ENCODE results near the gene AK1.
"Not testable (repeated sequence)": the region's sequence is repeated elsewhere in the genome, so short reads cannot be mapped to it uniquely, and the experiment has no call there.

AK1 gene

DNA sequence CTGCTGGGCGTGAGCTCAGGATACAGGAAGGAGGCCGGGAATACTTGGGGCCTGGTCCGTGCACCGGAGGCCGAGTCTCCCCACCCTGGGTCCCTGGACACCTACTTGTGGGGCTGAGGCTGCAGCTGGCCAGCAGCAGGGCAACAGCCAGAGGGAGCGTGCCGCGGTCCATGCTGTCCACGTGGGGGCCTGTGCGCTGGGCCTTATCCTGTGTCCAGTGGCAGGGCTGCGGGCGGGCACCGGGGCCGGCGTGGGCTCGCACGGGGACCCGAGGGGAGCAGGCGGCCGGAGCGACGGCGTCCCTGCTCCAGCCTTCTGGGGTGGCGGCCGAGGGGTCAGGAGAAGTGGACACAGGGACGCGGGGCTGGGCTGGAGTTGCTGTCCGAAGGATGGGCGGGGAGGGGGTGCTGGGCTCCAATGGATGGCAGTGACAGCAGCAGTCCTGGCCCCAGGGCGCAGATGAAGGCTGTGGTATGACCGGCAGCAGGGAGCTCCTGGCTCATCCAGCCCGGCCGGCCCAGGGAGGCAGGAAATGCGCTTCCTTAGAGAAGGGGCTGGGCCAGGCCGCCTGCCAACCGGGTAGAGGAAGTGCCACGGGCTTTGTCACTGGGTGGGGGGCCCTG, 23.2 kb downstream of the AK1 start, which contains the start of gene ENG:
TSS of gene ENG (minus strand) at position 475 of the 623 bp plus-strand sequence. CDS start at position 172, 303 bp downstream.
- in situ Hi-C loops (cut with MboI; ENCODE audit: low sequenced_read_pairs), result no loop called here

DNA sequence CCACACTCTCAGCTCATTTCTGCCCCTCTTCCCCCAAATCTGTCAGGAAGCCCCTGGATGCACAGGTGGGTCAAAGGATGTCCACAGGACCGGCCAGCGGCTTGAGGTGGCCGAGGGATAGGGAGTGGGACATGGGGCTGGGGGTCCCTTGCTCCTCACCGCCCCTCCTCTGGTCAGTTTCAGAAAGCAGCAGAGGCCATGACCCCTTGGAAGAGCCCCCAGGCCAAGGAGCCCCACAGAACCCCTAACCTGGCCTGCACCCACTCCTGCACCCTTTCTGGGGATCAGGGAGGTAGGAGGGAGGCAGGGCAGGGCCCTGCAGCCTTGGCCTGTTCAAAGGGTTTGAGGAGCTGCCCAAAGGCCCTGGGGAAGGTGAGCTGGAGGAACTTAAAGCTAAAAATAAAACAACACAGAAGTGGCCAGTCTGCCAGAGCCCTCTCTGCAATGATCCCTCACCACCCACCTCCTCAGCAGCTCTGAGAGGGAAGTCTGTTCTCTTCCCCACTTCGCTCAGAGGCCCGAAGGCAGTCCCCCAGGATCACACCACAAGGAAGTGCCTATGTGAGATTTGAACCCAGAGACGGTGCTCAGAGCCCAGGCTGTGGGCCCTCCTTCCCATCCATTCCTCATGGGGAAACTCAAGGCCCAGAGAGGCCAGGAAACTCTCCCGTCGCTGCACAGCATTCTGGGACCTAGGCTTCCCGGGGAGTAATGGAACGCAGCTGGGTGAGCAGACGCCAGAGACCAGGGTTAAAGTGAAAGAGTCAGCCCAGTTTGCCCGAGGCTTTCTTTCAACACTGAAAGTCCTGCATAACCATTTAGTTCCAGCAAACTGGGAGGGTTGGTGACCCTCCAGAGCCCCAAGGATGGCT, 23.9 kb downstream of the AK1 start:
- in situ Hi-C loops (cut with MboI; ENCODE audit: low sequenced_read_pairs), result no loop called here

- in situ Hi-C loops (cut with MboI; ENCODE audit: low sequenced_read_pairs), result no loop called here
Observed at GRCh38 chr9:127852829-127853228, 24.6 kb downstream of the AK1 start.

GRCh38 chr9:127850286-127850830, 27.1 kb downstream of the AK1 start:
- in situ Hi-C loops (cut with MboI; ENCODE audit: low sequenced_read_pairs), result no loop called here

DNA sequence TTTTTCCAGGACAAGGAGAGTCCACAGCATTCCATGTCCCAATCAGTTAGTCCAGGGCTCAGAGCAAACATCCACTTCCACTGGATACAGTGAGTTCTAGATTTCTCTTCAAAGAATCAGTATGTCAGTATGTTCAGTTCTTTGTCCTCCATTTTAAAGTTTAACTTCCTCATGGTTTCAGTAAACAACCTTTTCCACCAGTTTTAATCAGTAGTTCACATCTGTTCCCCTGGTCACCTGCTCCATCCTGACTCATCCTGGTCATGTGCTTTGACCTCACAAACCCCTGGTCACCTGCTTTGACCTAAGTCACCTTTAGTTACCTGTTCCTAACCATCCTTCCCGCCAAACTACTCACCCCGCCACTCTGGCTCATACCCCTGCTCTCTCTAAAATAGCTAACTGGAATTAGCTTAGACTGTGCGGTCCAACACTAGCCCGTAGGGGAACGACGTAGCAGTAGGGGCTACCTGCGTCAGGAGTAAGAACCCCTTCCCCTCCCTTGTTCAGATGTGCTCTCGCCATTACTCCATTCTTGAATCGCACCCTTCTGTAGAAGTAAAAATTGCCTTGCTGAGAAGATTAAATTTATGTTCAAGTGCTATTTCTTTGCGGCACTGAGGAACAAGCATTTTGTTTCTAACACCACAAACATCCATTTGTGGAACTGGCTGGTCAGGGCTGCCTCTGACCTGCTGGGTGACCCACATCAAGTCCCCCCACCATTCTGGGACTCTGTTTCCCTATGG, 28.5 kb downstream of the AK1 start:
- in situ Hi-C loops (cut with MboI; ENCODE audit: low sequenced_read_pairs), result no loop called here

DNA sequence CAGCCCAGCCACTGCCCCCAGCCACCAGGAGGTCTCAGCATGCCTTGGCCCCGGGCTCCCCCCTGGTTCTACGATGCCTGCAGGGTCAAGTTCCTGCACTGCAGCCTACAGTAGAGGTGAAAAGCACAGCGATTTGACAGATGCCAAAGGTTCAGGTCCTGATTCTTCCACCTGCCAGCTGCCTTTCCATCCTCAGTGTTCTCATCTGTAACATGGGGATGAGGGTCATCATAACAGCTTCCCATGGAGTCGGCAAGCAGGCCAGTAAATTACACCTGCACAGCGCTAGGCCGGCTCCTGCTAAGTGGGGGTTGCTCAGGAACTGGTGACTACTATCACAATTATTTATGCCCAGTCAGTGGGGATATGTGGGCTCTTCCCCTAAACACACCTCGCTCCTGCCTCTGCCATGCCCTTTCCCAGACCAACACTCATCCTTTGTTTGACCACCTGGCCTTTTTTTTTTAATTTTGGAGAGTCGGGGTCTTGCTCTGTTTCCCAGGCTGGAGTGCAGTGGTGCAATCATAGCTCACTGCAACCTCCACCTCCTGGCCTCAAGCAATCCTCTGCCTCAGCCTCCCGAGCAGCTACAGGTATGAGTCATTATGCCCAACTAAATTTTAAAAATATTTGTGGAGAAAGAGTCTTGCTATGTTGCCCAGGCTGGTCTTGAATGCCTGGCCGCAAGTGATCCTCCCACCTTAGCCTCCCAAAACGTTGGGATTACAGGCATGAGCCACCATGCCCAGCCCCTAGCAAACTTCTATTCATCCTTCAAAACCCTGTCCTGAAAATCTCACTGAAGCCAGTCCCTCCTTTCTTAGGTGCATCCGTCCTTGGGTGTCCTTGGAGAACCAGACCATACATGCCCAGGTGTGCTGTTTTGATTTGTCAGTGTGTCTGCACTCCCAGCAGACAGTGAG, 29.4 kb downstream of the AK1 start:
- in situ Hi-C loops (cut with MboI; ENCODE audit: low sequenced_read_pairs), result no loop called here

- in situ Hi-C loops (cut with MboI; ENCODE audit: low sequenced_read_pairs), result no loop called here
Observed at GRCh38 chr9:127847178-127847510, 30.3 kb downstream of the AK1 start.

- in situ Hi-C loops (cut with MboI; ENCODE audit: low sequenced_read_pairs), result no loop called here
Observed at GRCh38 chr9:127846443-127847177, 30.9 kb downstream of the AK1 start.

DNA sequence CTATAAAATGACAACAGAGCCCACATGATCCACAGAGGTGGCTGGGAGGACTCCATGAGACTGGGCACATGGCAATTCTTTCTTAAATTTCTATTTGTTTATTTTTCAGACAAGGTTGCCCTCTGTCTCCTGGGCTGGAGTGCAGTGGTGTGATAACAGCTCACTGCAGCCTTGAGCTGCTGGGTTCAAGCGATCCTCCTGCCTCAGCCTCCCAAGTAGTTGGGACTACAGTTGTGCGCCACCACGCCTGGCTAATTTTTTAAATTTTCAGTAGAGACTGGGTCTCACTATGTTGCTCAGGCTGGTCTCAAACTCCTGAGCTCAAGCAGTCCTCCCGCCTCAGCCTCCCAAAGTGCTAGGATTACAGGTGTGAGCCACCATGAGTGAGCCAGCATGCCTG, 31.9 kb downstream of the AK1 start:
- in situ Hi-C loops (cut with MboI; ENCODE audit: low sequenced_read_pairs), result not testable (repeated sequence)

DNA sequence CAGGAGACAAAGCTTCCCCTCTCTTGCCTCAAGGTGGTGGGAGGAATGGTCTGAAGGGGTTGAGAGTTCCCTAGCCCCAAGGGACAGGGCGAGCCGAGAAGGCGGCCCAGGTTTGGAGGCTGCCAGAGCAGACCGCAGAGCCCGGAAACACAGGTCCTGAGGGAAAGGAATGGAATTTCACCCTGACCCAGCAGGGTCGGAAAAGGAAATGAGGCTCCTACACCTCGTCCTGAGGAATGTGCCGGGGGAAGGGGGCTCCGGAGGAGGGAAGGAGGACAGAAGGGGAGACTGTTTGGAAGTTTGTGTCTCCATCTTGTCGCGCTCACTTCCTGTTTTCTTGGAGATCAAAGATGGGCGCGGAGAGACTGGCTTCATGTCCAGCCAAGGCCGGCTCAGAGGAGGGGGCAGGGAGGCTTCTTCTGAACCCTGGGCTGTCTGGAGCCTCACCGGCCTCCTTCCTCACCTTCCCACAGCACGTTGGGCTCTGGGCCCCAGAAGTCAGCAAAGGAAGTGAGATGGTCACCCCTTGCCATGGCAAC, 32.6 kb downstream of the AK1 start:
- in situ Hi-C loops (cut with MboI; ENCODE audit: low sequenced_read_pairs), result no loop called here

- in situ Hi-C loops (cut with MboI; ENCODE audit: low sequenced_read_pairs), result no loop called here
Observed at GRCh38 chr9:127841087-127841835, 36.2 kb downstream of the AK1 start.

DNA sequence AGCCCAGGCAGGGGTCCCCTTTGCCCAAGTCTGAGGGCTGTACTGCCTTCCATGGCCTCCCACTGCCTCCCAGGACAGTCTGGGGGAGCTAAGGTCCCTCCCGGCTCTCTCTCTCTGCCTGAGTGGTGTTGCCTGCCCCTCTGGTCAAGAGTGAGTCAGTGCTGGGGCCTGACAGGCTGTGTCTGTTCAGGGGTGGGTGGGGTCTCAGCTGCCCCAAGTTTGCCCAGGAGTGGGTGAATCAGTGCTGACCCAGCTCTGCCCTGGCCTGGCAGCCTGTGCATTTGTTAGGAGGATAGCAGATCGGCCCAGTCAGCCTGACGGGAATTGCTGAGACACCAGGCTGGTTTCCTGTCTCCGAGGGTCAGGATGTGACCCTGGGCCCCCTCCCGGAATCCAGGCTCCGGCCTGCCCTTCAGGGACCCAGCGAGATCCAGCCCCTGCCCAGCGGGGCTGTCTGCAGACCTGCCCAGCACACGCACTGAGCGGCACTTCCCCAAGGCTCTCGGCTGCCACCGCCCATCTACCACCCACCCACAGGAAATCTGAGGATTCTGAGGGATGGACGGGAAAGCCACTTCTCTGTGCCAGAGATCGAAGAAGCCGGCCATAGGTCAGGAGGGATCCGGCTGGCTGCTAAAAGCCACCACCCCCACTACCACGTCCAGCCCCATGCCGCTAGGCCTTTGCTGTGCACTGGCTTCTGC, 38.9 kb downstream of the AK1 start:
- in situ Hi-C loops (cut with MboI; ENCODE audit: low sequenced_read_pairs), result no loop called here

GRCh38 chr9:127837346-127837745, 40.1 kb downstream of the AK1 start:
- in situ Hi-C loops (cut with MboI; ENCODE audit: low sequenced_read_pairs), result no loop called here

GRCh38 chr9:127836561-127836960, 40.9 kb downstream of the AK1 start:
- in situ Hi-C loops (cut with MboI; ENCODE audit: low sequenced_read_pairs), result not testable (repeated sequence)

DNA sequence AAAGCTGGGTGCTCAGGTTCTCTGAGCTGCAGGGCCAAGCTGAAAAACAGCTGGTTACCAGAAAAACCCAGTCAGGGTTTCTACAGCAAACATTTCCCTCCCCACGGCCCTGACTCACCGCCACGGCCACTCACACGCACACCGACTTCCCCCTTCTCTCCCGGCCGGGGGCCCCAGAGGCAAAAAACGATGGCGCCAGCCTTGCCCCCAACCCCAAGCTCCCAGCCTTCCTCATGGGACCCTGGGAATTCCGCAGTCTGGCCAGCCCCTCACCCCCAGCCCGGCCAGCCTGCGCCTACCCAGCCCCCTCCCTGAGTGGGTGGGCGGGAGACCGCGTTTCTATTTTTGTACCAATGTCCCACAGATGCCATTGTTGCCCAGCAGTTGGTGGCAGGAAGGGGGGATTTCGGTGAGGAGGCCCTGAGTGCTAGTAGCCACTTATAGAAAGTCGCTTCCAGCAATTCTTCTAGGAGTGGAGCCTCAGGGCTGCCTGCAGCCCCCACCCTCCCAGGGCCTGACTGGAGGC, 41.4 kb downstream of the AK1 start:
- in situ Hi-C loops (cut with MboI; ENCODE audit: low sequenced_read_pairs), result no loop called here

DNA sequence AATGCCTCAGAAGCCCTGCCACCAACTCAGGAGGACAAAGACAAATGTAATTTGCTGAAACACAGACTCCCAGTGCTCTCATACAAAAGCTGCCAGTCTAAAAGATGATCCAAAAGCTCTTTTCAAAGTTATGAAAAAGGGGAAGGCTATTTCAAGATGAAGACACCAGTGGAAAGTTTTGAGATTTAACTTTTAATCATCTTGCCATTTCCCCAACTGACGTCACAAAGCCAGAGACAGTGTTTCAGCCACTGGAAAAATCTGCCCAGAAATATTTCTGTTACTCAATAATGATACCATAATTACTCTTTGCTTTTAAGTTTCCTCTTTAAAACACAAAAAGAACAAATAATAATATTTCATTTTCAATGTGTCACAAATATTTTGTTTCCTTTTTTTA, 43.9 kb downstream of the AK1 start:
- in situ Hi-C loops (cut with MboI; ENCODE audit: low sequenced_read_pairs), result no loop called here

DNA sequence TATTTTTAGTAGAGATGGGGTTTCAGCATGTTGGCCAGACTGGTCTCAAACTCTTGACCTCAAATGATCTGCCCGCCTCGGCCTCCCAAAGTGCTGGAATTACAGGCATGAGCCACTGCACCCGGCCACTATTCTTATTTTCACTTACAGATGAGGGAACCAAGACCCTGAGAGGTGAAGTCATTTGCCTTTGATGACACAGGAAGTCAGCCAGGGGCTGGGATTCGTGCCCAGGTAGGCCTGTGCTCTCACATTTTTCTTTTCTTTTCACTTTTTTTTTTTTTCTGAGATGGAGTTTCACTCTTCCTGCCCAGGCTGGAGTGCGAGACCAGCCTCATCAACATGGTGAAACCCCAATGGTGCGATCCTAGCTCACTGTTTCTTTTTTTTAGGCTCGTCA, 45.2 kb downstream of the AK1 start:
- in situ Hi-C loops (cut with MboI; ENCODE audit: low sequenced_read_pairs), result no loop called here

Measured in HL-60/S4 (cell line).